Hematopoietic multipotent progenitor cell treated with erythropoietin and hydrocortisone succinate and interleukin-3 and kit ligand, for 15 days (in vitro differentiated cells): ENCODE data around the gene CKAP2.
"Not testable (repeated sequence)": the region's sequence is repeated elsewhere in the genome, so short reads cannot be mapped to it uniquely, and the experiment has no call there.

Source experiments
- DNase-seq: peaks from one replicate; pipeline ENCODE4 v3.0.0-alpha.2; 2015; ENCODE audit warnings: low spot score

Gene CKAP2

DNA sequence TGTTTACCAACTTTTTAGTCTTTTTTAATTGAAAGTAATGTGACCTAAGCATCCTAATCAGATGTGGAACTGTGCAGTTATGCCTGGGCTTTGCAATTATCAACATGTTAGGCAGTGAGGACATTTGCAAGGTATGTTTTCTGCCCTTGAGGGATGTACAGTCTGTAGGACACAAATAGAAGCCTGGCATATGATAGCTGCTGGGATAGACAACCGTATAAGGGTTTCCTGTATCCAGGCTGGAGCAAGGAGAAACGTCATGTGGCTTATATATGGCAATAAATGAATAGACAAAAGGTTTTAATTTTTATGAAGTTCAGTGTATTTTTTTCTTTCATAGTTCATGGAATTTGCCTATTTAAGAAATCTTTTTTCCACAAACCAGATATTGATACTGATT lies 2.8 kb upstream of the CKAP2 start:
- DNase-seq = no peak

DNA sequence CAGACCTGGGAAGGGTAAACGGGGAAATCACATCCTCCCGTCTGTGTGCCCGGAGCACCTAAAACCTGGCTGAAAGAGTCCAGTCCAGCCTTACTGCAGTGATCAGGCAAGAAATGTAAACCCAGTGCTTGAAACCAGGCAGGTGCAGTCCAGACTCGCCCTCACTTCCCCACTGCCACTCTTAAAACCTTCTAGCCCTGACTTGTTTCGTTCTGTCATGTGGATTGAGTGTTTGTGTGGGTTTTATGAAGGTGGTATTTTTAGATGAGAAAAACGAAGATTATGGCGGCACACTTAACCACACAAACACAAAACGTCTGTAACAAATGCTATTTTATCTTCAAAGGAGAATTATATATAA lies 839 bp upstream of the CKAP2 start:
- peak; percentile 42 for DNase-seq

- peak; percentile 61 for DNase-seq
These were observed 381 bp downstream of the CKAP2 start for GRCh38 chr13:52455677-52456041.

- no peak for DNase-seq
These were observed 4.4 kb downstream of the CKAP2 start for GRCh38 chr13:52459668-52460067.

DNA sequence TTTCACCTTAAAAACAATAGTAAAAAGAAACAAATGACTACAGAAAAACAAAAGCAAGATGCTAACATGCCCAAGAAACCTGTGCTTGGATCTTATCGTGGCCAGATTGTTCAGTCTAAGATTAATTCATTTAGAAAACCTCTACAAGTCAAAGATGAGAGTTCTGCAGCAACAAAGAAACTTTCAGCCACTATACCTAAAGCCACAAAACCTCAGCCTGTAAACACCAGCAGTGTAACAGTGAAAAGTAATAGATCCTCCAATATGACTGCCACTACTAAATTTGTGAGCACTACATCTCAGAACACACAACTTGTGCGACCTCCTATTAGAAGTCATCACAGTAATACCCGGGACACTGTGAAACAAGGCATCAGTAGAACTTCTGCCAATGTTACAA lies 6.0 kb downstream of the CKAP2 start:
- DNase-seq = no peak

GRCh38 chr13:52463526-52463925 lies 8.2 kb downstream of the CKAP2 start:
- no peak for DNase-seq

- DNase-seq = not testable (repeated sequence)
These were observed 13.2 kb downstream of the CKAP2 start for GRCh38 chr13:52468487-52468886.

GRCh38 chr13:52480677-52481428 lies 25.6 kb downstream of the CKAP2 start:
- not testable (repeated sequence) for DNase-seq

DNA sequence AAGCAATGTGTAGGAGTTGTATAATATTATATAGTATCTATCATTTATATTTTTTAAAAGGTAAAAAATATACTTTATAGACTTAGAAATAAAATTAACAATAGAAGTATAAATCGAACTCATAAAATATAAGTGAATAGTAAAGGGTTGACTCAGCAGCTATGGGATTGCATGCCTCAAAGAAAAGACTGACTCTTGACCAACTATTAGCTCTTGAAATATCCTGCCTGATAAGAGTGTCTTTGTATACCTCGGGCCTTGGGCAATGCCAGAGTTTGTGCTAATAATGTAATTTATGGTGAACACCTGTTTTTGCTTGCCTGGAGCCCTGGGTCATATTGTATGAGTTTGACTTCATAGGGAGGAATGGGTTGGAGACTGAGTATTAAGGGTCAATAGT lies 31.8 kb downstream of the CKAP2 start:
- not testable (repeated sequence) for DNase-seq

- DNase-seq = not testable (repeated sequence)
These were observed 33.5 kb downstream of the CKAP2 start for GRCh38 chr13:52488763-52489162.

DNA sequence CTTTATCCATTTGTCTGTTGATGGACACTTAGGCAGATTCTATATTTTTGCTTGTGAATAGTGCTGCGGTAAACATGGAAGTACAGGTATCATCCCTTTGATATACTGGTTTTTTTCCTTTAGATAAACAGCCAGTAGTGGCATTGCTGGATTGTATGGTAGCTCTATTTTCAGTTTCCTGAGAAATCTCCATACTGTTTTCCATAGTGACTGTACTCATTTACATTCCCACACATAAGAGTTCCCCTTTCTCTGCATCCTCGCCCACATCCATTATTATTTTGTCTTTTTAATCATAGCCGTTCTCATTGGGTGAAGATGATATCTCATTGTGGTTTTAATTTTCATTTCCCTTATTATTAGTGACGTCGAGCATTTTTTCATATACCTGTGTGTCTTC lies 35.7 kb downstream of the CKAP2 start:
- not testable (repeated sequence) for DNase-seq

GRCh38 chr13:52494241-52494640 lies 39.0 kb downstream of the CKAP2 start:
- not testable (repeated sequence) for DNase-seq

DNA sequence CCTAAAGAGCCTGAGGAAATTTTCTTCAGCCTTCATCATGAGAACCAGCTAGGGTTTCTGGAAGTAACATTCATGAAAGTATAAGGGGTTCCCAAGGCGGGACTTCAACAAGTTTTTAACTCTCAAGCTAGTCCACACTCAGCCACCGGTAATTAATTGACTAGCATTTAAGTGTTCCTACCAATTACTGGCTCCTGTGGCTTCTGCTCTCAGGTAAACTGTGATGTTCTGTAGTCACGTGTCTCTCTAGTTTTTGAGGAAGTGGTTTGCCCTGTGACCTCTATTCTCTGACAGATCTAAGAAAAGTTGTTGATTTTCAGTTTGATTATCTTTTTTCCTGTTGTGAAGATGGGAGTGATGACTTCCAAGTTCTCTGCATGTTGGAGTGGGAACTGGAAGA lies 42.7 kb downstream of the CKAP2 start:
- DNase-seq = not testable (repeated sequence)

DNA sequence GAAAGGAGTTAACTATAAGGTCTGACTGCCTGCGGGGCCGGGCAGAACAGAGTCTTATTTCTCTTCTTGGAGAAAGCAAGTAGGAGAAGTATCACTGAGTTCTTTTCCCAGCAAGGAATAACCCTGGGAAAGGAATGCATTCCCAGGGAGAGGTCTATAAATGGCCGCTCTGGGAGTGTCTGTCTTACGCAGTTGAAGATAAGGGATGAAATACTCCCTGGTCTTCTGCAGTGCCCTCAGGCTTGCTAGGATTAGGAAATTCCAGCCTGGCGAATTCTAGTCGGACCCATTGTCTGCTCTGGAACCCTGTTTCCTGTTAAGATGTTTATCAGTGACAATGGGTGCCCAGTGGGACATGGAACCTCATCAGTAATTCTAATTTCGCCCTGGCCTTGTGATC lies 47.0 kb downstream of the CKAP2 start:
- DNase-seq = not testable (repeated sequence)

- DNase-seq = not testable (repeated sequence)
These were observed 50.6 kb downstream of the CKAP2 start for GRCh38 chr13:52505843-52506242.

GRCh38 chr13:52509532-52509931 lies 54.3 kb downstream of the CKAP2 start:
- not testable (repeated sequence) for DNase-seq

- DNase-seq = not testable (repeated sequence)
These were observed 55.0 kb downstream of the CKAP2 start for GRCh38 chr13:52510221-52510797.

DNA sequence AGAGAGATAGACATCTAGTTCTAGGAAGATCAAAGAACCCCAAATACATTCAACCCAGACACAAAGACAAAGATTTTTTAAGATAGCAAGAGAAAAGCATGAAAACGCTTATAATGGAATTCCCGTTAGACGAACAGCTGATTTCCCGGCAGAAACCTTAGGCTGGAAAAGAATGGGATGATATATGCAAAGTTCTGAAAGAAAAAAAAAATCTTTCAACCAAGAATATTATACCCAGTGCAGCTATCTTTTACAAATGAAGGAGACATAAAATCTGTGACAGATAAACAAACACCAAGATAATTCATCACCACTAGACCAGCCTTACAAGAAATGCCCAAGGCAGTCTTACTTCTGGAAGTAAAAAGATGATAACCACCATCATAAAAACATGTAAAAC lies 56.3 kb downstream of the CKAP2 start:
- DNase-seq = not testable (repeated sequence)

DNA sequence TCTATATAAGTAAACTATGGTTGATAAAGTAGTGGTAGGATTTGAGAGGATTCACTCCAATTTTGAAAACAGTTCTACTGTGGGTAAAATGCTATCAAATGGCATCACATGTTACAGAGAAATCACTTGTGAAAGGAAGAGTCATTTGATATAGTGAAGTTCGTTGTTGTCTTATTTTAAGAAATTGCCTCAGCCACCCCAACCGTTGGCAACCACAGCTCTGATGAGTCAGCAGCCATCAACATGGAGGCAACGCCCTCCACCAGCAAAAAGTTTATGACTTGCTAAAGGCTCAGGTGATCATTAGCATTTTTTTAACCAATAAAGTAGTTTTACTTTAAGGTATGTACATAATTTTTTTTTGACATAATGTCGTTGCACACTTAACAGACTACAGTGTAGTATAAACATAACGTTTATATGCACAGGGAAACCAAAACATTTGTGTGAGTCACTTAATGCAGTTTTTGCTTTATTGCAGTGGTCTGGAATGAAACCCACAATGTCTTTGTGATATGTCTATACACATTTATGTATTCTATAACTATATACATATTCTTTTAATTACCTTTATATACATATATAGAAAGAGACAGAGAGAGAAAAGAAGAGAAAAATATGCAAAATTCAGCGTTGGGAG lies 58.8 kb downstream of the CKAP2 start:
- peak; percentile 75 for DNase-seq

GRCh38 chr13:52523323-52523722 lies 68.0 kb downstream of the CKAP2 start:
- DNase-seq = not testable (repeated sequence)
